Mesenteric fat pad (tissue), 1 donor: Measurements from ENCODE around the gene APOL1. TPM values are rescaled to one million over a fixed set of nuclear protein-coding genes. Genes with fewer than 3 reads are reported as not detected.
"Not testable (repeated sequence)": the region's sequence is repeated elsewhere in the genome, so short reads cannot be mapped to it uniquely, and the experiment has no call there.

Experiments
- DNase-seq: peaks from one replicate; pipeline ENCODE4 v3.0.0-alpha.2; 2020; ENCODE audit warnings: low spot score
- total RNA-seq: library from RNA; stranded (reverse); fragmentation: NEBNext Ultra II Directional; extraction: Animal tissue kit (Norgen Biotek cat#: 25700); gene quantifications from one replicate; pipeline ENCODE4 v1.2.1, GENCODE V29; 2021
- donor health status: DM: yes; HTN: yes; CAD: no.

The APOL1 gene
- total RNA-seq, 1 donor from 2014 or later: 82.3 TPM

DNA sequence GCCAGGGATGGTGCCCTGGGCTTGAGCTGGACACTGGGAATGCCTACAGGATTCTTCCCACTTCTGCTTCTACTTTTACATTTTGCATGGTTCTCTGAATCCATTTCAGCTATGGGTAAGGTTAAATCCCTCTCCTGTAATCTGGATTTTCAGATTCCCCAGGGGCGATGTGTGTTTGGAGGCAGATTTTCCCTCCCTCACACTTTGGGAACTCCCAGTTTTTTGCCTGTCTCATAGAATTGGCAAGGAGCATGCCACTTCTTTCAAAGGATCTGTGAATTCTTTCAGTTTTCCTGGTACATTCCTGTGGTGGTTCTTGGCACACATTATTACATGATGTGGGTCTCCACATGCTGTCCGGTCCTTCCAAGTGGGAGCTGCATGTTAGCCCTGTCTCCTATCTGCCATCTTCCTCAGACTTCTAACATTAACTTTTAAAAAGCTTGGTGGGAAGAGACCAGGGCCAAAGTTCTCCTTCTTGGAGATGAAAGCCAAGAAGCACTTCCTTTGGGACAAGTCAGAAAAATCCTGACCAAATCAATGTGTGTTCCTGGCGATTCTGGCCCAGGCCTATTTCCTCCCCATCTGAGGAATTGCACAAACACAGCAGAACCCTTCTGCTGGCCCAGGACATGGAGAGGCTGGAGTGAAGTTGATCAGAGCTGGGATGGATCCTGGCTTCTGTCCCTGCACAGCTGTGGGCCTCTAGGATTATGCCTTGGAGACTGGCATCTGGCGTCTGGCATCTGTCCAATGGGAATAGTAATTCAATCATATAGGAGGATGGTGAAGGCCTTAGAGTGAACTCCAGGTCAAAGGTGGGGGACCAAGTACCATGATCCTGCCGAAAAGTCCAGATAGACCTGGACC lies 8.2 kb upstream of the APOL1 start:
- DNase-seq: peak; percentile 77

DNA sequence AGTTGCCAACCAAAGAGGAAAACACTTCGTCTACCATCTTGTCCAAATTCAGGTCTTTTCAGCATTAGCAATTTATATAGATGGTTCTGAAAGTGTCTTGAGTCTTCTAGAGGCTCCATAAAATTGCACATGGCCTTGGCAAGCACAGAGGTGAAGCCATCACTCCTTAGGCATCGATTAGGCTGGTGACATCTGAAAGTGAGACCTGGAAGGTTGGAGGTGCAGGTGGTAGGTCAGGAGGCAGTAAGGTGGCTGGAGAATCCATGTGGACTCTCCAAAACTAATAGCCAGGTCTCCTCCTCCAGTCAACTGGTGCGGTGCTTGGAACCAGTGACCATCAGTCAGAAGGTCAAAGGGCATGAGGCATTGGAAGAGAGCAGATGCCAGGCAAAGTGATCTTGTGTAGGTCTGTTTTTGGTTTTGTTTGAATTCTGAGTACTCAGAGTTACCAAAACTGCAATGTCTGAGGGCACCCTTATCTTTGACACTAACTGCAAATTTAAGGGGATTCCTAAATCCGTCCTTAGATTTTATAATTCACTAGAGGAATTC lies 7.1 kb upstream of the APOL1 start:
- DNase-seq: no peak

DNA sequence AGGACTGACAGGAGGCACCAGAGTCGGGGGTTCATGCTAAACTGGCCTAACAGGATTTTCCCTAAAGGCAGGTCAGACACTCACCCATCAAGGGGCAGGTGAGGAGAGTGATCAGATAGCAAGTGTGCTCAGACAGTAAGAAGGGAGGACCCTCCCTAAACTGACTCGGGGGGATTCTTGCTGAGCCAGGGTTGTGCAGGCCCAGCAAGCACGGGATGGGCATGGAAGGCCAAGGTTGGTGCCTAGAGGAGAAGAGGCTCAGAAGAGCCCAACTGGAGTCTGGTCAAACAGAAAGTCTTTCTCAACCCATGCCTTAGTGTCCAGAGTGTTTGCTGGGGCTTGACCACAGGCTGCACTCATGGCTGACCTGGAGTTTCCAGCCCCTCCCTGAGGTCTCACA lies 6.2 kb upstream of the APOL1 start:
- no peak for DNase-seq

DNA sequence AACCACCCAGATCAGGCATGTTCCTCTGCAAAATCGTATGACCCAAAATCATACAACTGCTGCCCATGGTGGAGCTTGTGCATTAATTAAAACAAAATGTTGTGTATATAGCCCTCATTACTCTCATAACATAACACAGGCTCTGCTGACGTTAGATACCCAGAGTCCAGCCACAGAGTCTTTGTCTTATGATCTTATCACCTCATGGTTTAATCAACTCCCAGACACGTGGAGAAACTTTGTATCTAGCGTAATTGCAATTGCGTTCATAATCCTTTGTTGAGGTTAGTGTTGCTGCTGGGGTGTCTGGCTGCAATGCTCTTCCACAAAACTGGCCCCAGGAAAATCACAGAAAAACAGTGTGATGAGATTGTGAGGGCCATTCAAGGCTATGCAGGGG lies 5.0 kb upstream of the APOL1 start:
- DNase-seq: no peak

DNA sequence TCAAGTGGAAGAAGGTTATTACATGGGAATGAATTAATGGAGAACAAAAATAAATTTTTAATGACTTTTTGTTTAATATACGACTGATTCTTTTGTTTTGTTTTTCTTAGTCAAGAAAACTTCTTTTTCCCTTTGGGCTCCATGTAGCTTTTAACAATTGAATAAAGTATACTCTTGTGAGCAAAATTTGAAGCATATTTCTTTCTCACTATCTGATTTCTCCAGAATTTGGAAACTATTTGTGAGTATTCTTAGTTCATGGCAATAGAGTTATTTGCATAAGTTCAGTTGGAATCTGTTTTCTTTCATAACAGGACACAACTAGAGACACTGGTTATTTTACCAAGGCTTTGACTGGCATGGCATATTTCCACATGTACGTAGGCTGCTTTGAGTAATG lies 3.8 kb upstream of the APOL1 start:
- no peak for DNase-seq

DNA sequence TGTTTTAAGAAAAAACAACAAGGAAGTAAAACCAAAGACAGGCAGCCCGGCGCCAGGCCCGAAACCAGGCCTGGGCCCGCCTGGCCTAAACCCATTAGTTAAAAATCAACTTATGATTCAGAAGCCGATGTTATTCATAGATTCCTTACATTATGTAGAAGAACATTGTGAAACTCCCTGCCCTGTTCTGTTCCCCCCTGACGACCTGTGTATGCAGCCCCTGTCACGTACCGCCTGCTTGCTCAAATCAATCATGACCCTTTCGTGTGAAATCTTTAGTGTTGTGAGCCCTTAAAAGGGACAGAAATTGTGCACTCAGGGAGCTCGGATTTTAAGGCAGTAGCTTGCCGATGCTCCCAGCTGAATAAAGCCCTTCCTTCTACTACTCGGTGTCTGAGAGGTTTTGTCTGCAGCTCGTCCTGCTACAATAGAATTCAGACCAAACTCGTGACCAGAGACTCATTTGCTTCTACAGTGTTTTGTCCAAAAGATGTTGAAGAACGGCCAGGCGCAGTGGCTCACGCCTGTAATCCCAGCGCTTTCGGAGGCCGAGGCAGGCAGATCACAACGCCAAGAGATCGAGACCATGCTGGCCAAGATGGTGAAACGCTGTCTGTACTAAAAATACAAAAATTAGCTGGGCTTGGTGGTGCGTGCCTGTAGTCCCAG lies 2.5 kb upstream of the APOL1 start:
- not testable (repeated sequence) for DNase-seq

DNA sequence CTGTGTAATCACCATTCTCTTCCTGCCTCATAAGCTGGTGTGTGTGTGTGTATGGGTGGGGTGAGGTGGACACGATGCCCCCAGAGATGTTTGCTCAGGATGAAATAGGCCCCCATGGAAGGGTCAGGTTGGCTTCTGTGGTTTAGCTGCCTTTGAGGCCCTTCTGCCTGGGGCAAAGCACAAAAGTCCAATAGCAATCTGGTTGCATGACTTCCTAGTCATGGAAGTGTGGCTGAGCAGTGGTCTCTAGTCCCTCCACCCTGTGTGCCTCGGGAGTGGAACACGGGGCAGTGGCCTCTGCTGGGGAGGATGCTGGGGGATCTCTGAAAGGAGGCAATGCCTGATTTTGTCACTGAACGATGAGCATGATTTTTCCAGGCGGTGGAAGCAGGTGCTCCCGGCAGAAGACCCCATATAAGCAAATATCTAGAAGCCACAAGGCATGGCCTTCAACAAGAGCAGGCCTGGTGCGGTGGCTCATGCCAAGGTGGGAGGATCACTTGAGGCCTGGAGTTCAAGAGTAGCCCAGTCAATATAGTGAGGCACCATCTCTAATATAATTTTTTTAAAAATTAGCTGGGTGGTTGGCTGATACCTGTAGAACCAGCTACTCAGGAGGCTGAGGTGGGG lies 839 bp upstream of the APOL1 start:
- DNase-seq: not testable (repeated sequence)

DNA sequence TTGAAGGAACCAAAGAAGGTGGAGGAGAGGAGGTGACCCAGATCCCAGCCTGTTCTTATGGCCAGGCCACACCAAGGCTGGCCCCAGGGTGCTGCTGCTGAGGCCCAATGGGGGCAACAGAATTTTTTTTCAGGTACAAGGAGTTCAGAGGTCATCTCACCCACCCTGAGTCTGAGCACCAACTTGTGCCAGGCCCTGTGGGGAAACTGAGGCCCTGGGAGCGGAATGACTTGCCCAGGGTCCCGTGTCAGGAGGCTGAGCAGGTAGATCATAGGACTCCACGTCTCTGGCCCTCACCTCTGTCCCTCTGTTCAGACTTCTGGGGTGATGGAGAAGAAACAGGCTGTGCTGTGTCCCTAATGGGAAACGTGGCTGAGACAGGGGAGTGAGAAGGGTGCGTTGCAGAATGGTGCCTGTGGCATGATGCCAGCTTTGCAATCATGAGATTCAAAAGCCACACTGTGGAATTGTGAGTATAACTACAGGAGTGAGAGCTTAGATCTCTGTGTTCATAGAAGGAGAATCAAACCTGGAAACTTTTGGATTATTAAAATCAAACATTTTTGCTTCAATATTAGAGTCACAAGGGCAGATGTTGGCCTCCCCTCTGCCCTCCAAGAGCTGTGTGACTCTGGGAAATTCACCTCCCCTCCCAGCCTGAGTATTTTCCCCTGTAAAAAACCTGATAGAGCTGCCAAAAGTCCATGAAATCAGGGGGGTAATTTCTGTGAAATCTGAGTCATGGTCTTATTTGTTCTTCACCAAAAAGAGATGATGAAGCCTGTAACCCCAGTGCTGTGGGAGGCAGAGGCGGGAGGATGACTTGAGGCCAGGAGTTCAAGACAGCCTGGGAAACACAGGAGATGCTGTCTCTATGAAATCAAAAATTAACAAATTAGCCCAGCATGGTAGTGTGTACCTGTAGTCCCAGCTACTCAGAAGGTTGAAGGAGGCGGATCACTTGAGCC lies 874 bp downstream of the APOL1 start:
- DNase-seq: no peak

DNA sequence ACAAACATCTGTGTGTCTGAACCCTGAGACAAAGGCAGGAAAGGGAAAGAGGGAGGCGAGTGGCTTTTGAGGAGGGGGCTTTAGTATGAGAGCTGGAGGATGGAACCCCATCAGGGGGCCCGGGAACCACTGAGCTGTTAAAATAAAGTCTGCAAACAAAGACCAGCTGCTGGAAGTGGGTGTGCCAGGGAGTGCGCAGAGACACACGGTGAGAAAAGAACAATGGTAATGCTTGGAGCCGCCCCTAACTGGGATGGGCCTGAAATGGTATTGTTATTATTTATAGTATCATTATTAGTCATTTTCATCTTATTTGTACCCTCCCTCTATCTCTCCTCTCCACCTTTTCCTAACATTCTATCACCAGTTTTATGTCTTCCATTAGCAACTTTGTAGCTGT lies 2.6 kb downstream of the APOL1 start:
- not testable (repeated sequence) for DNase-seq

DNA sequence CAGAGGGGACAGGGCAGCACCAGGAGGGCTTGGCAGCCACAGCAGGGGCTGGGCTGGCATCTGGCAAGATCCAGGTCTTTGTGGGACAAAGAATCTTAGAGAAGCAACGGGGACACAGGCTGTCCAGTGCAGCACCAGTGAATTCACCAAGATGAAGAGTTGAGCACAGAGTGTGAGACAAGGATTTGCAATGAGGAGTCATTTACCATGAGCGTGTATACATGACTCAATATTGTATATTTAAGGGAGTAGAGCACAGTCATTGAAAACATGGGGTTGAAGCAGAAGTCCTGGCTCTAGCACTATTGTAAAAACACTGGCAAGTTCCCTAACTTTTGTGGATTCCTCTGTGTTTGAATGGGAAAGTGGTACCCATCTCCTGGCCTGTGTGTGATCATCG lies 3.5 kb downstream of the APOL1 start:
- DNase-seq: no peak

DNA sequence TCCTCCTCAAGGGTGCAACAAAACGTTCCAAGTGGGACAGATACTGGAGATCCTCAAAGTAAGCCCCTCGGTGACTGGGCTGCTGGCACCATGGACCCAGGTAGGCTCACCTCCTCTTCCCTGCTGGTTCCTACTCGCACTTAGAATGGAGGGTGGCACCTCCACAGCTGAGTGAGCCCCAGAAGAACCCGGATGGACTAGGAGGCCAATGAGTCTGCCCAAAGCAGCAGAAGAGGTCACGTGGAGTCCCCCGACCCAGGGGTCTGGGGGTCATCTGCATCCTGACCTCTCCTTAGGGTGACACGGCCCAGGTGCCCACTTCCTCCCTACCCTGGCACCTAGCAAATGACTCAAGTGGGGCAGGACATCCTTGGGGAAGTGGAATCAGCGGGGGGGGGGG lies 4.4 kb downstream of the APOL1 start:
- DNase-seq: no peak

DNA sequence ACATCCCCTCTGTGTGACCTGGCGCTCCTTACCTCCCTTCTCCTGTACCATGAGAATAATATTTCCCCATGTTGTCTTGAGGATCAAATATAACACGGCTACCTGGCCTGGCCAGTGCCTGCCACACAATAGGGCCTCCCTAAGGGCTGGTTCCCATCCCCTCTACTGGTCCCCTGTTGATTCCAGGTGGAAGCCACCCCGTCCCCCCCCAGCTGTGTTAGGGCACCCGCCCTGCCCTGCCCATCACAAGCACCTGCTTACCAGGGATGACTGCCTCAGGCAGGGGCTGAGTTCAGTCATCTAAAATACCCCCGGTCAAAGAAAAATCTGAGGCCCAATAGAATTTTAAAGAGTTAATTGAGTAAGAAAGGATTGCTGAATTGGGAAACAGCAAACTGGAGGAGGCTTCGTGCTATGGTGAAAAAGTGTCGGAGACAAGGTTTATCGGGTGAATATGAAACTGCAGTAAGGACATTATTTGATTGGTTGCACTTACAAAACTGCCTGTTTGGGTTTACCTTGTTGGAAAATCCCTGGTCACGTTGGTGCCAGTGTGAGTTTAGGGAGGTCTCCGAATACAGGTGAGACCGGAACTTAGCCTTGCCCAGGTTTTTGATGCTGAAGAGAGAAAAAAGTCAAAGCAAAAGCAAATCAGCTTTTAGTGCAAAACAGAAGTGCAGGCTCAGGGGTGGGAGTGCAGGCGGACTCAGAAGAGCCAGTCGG lies 5.2 kb downstream of the APOL1 start:
- no peak for DNase-seq

DNA sequence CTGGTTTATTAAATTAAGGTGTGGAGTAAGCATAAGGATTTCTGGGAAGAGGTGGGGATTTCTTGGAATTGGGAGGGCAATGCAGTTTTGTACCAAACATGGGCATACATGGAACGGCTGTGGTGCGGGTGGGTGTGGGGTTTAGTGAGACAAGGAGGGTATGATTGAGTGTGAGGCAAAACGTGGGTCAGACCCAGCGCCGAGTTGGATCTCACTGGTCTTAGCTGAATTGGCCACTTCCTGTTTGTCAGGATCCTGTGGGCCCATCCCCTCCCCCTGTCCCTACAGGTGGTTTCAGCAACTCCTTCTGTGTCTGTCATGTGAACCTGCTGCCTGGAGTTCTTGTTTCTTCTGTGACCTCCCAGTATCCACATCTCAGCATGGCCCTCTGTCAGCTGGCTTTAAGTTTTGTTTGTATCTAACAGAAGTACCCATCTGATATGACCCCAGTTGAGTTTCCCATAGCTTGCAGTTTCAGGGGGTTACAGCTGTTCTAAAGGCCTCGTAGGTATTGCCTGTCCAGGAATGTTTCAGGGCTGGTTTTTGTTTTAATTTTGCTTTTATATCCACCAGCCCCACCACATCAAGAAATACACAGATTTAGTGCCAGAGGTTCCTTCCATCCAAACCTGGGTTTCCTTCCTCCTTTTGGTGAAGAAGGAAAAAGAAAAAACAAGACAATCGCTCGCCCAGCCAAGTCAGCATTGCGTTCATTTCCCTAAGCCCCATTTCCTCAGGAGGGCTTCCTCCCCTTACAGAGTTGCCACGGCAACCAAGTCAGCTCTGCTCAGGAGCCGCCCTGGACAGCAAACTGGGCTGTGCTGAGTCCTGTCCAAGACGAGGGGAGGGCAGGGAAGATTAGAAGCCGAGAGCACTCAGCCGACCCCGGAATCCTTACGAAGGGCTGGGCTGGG lies 6.0 kb downstream of the APOL1 start:
- DNase-seq: no peak

DNA sequence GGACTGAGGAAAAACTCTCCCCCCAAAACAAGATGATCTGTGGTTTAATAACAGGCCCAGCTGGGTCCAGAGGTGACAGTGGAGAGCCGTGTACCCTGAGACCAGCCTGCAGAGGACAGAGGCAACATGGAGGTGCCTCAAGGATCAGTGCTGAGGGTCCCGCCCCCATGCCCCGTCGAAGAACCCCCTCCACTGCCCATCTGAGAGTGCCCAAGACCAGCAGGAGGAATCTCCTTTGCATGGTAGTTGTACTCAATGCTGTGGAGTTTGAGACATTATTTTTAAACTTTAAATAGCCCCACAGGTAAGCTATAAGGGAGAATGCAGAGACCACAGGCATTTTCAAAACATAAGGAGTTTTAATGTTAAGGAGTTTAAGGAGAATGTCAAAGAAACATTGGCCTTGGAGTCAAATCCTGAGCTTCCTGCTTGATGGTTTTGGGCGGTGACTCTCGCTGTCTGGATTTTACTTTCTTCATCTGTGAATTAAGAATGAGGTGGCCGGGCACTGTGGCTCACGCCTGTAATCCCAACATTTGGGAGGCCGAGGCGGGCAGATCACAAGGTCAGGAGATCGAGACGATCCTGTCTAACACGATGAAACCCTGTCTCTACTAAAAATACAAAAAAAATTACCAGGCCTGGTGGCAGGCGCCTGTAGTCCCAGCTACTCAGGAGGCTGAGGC lies 6.8 kb downstream of the APOL1 start:
- DNase-seq: no peak

DNA sequence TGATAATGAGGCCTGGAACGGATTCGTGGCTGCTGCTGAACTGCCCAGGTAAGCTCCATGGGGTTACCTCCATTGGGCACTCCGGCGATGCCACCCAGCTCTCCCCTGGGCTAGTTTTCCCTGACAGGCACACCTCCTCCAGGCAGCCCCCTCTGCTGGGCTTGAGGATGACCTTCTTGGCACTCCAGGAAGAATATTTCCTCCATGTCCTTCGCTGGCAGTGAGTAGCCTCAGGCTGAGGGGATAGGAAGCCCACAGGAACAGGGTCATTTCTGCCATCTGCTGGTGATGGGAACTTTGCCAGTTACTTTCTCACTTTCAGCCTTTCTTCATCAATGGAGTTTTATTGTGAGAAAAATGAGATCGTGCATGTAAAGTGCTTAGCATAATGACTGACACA lies 8.7 kb downstream of the APOL1 start:
- DNase-seq: not testable (repeated sequence)

DNA sequence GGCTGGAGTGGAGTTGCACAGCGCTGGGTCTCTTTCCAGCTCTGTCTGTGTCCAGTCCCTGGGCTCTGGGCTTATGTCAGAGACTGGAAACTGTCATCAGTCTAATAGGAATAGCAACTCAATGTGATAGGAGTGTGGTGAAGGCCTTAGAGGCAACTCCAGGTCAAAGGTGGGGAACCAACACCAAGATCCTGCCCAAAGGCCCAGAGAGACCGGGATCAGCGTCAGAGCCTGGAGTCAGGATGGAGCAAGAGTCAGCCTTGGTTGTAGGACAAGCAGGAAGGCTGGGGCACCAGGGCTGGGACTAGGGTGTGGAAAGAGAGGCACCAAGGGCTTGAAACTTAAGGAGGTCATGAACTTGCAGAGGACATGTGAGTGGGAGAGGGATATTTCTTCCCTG lies 9.4 kb downstream of the APOL1 start:
- not testable (repeated sequence) for DNase-seq

DNA sequence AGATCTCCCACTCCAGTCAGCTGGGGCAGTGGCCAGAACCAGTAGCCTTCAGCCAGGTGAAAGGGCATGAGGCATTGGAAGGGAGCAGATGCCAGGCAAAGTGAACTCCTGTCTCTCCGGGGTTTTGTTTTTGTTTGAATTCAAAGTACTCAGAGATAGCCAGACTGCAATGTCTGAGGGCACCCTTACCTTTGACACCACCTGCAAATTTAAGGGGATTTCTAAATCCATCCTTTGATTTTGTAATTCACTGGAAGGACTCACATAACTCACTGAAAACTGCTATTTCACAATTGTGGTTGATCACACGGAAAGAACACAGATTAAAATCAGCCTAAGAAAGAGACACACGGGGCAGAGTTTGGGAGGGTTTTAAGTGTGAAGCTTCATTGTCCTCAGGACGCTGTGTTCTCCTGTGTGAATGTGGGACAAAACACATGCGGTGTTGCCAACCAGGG lies 10.3 kb downstream of the APOL1 start:
- not testable (repeated sequence) for DNase-seq
